OCI-LY3 (cell line): ENCODE results near the gene PARD6G.

Experiments used
- H2AFZ ChIP-seq: fragments of 200-600, 300-600 bp; shearing (Covaris generic); 2 replicates; pipeline ENCODE4 v1.6.0; 2014; ENCODE audit warnings: antibody characterized with exemption, low read depth, low read length
- H3K27ac ChIP-seq: fragments of 200-600, 300-600 bp; sonication (generic); 2 replicates; pipeline ENCODE4 v1.5.1; 2014; ENCODE audit warnings: mild to moderate bottlenecking, low read length, moderate library complexity, mixed read lengths
- H3K27me3 ChIP-seq: fragments of 200-600, 300-600 bp; sonication (generic); 2 replicates; pipeline ENCODE4 v1.6.1; 2014; ENCODE audit warnings: low read depth, low read length, mixed read lengths
- H3K36me3 ChIP-seq: fragments of 200-600, 300-600 bp; sonication (generic); replicated peaks from 2 replicates; pipeline ENCODE3; 2014; ENCODE audit warnings: low read depth, low read length, mixed read lengths
- H3K4me1 ChIP-seq: fragments of 300-600, 200-600 bp; sonication (generic); 2 replicates; pipeline ENCODE4 v1.6.1; 2014; ENCODE audit warnings: low read length, mixed read lengths
- H3K4me2 ChIP-seq: fragments of 200-600, 300-600 bp; sonication (generic); 2 replicates; pipeline ENCODE4 v1.6.1; 2014; ENCODE audit warnings: low read length, mixed read lengths
- H3K4me3 ChIP-seq: fragments of 300-600, 200-600 bp; sonication (generic); 2 replicates; pipeline ENCODE4 v1.5.1; 2014; ENCODE audit warnings: antibody characterized with exemption, mild to moderate bottlenecking, low read length, moderate library complexity
- H3K79me2 ChIP-seq: fragments of 300-600, 200-600 bp; shearing (Covaris generic); 2 replicates; pipeline ENCODE4 v1.6.1; 2014; ENCODE audit warnings: mild to moderate bottlenecking, low read length, mixed read lengths
- H3K9ac ChIP-seq: fragments of 300-600, 200-600 bp; shearing (Covaris generic); 2 replicates; pipeline ENCODE4 v1.6.0; 2014; ENCODE audit warnings: mild to moderate bottlenecking, low read length, moderate library complexity
- H3K9me3 ChIP-seq: fragments of 200-600, 300-600 bp; shearing (Covaris generic); 2 replicates; pipeline ENCODE4 v1.6.1; 2014; ENCODE audit warnings: low read length, mixed read lengths; ENCODE audit not compliant: insufficient read depth
- H4K20me1 ChIP-seq: fragments of 200-600, 300-600 bp; sonication (generic); 2 replicates; pipeline ENCODE4 v1.6.1; 2016; ENCODE audit warnings: low read length, mixed read lengths; ENCODE audit not compliant: insufficient read depth
- EZH2phosphoT487 ChIP-seq: fragments of 200-600 bp; shearing (Covaris generic); IDR thresholded peaks from 2 replicates; pipeline ENCODE4 v1.6.1; 2018; ENCODE audit warnings: antibody characterized with exemption, mixed run types, low read depth
- TF ChIP-seq, protein P1 (sequence below): fragments of 200-600, 300-600 bp; sonication (generic); IDR thresholded peaks from 2 replicates; pipeline ENCODE4 v1.5.1; 2014; ENCODE audit warnings: antibody characterized with exemption, low read length, low read depth

The PARD6G gene

DNA sequence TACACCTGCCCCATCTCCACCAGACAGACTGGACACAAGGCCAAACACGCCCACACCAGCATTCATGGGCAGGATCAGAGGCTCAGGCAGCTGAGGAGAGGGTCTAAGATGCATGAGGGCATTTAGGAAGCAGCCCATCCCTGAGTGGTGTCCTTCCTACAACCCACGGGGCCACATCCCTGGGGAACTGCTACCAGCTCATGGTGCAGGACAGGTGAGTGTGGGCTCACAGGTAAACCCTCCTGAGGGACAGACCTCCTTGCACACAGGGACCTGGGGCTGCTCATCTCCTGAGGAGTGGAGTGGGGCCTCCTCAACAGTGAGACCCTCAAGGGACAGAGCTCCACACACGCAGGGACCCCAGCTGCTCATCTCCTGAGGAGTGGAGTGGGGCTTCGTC lies 14.6 kb downstream of the PARD6G start:
- Histone ChIP-seq H3K4me1 (no peaks in the 10 kb centered on the region), H3K4me3 (no peak overlapping the region), H2AFZ (no peak overlapping the region), H3K9me3 (no peaks in the 10 kb centered on the region), H3K9ac (no peak overlapping the region), H3K27me3 (0 out of 2 replicates have a peak, but pooled peaks cover 3% of the 10 kb centered on the region), H3K27ac (no peak overlapping the region), H4K20me1 (peaks cover 31% of the 10 kb centered on the region), H3K4me2 (no peak overlapping the region), H3K36me3 (no peaks in the 10 kb centered on the region), H3K79me2 (peaks cover 3% of the 10 kb centered on the region; the same call in 1 of the 2 replicates)
- TF ChIP-seq, protein P1, sequence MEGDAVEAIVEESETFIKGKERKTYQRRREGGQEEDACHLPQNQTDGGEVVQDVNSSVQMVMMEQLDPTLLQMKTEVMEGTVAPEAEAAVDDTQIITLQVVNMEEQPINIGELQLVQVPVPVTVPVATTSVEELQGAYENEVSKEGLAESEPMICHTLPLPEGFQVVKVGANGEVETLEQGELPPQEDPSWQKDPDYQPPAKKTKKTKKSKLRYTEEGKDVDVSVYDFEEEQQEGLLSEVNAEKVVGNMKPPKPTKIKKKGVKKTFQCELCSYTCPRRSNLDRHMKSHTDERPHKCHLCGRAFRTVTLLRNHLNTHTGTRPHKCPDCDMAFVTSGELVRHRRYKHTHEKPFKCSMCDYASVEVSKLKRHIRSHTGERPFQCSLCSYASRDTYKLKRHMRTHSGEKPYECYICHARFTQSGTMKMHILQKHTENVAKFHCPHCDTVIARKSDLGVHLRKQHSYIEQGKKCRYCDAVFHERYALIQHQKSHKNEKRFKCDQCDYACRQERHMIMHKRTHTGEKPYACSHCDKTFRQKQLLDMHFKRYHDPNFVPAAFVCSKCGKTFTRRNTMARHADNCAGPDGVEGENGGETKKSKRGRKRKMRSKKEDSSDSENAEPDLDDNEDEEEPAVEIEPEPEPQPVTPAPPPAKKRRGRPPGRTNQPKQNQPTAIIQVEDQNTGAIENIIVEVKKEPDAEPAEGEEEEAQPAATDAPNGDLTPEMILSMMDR = no peak
- no peak for TF ChIP-seq EZH2phosphoT487

DNA sequence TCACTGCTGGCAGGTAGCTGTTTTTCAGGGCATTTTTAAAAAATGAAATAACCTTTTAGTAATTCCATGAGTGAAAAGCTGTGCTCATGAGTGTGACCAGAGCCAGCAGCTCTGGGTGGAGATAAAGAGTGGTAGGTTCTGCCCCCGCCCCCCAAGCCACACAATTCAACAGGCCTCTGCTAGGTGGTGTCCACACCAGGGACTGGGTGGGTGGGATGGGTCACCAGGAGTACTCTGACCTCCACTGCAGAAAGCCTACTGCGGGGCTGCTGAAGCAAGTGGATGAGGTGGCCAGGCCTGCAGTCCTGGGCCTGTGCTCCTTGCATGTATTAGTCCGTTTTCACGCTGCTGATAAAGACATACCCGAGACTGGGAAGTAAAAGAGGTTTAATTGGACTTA lies 15.3 kb downstream of the PARD6G start:
- no peak for TF ChIP-seq EZH2phosphoT487
- TF ChIP-seq, protein P1 = no peak
- H3K27me3 ChIP-seq = 0 out of 2 replicates have a peak, but pooled peaks cover 3% of the 10 kb centered on the region
- no peak overlapping the region for H3K27ac ChIP-seq
- H3K4me1 ChIP-seq = no peaks in the 10 kb centered on the region
- no peak overlapping the region for H2AFZ ChIP-seq
- peaks cover 31% of the 10 kb centered on the region for H4K20me1 ChIP-seq
- H3K79me2 ChIP-seq = peaks cover 3% of the 10 kb centered on the region; the same call in 1 of the 2 replicates
- H3K36me3 ChIP-seq = no peaks in the 10 kb centered on the region
- no peak overlapping the region for H3K4me3 ChIP-seq
- H3K4me2 ChIP-seq = no peak overlapping the region
- no peaks in the 10 kb centered on the region for H3K9me3 ChIP-seq
- H3K9ac ChIP-seq = no peak overlapping the region

DNA sequence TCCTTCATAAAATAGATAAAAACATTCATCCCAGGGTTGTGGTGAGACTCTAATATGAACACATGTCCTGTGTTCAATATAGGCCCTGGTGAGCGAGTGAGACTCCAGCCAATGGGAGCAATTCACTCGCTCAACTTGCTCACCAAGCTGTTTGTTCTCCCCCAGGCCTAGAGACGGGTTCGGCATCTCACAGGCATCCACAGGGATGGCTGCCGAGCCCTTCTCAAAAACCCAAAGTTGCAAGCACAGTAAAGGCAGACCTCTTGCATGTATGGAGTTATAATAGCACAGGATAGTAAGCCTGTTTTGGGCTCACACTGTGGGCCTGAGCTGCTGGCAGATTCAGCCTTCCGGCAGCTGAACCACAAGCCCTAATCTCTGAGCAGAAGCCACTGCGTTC lies 15.7 kb downstream of the PARD6G start:
- H3K36me3 ChIP-seq = no peaks in the 10 kb centered on the region
- 0 out of 2 replicates have a peak, but pooled peaks cover 3% of the 10 kb centered on the region for H3K27me3 ChIP-seq
- H2AFZ ChIP-seq = no peak overlapping the region
- no peak overlapping the region for H3K4me2 ChIP-seq
- no peaks in the 10 kb centered on the region for H3K9me3 ChIP-seq
- H3K9ac ChIP-seq = no peak overlapping the region
- H3K79me2 ChIP-seq = peaks cover 3% of the 10 kb centered on the region; the same call in 1 of the 2 replicates
- H3K4me3 ChIP-seq = no peak overlapping the region
- TF ChIP-seq, protein P1 = no peak
- TF ChIP-seq EZH2phosphoT487 = no peak
- no peak overlapping the region for H3K27ac ChIP-seq
- peaks cover 31% of the 10 kb centered on the region for H4K20me1 ChIP-seq
- no peaks in the 10 kb centered on the region for H3K4me1 ChIP-seq

DNA sequence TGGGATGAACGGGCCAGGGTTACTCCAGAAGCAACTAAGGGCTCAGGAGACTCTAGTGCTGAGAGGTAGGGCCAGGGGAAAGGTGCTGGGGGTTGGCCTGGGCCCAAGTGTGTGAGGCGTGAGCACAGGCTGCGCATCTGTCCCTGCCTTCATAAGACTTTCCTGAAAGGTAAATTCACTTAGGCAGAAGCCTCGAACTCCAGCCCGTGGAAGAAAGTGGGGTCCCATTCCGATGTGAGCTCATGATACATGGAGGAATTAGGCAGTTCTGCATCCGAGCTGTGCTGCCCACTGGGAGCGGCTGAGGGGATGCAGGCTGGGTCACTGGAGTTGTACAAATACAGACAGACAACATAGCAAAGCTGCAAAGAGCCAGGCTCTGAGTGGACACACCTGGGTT lies 16.2 kb downstream of the PARD6G start:
- H3K4me3 ChIP-seq = no peak overlapping the region
- H3K27ac ChIP-seq = no peak overlapping the region
- H3K79me2 ChIP-seq = peaks cover 3% of the 10 kb centered on the region; the same call in 1 of the 2 replicates
- TF ChIP-seq, protein P1 = no peak
- TF ChIP-seq EZH2phosphoT487 = no peak
- H2AFZ ChIP-seq = no peak overlapping the region
- no peaks in the 10 kb centered on the region for H3K4me1 ChIP-seq
- H3K9me3 ChIP-seq = no peaks in the 10 kb centered on the region
- no peak overlapping the region for H3K9ac ChIP-seq
- H3K4me2 ChIP-seq = no peak overlapping the region
- H3K27me3 ChIP-seq = 0 out of 2 replicates have a peak, but pooled peaks cover 3% of the 10 kb centered on the region
- no peaks in the 10 kb centered on the region for H3K36me3 ChIP-seq
- peaks cover 31% of the 10 kb centered on the region for H4K20me1 ChIP-seq
